Measurements from ENCODE around the gene RBBP7. TPM values are rescaled to one million over a fixed set of nuclear protein-coding genes. Genes with fewer than 3 reads are reported as not detected.

RBBP7 gene
- total and polyA plus RNA-seq, 2 of the 8 experiments (the other 6 are each of a cell fraction or from before 2014, with no cell fraction given), result 107 to 138 TPM

DNA sequence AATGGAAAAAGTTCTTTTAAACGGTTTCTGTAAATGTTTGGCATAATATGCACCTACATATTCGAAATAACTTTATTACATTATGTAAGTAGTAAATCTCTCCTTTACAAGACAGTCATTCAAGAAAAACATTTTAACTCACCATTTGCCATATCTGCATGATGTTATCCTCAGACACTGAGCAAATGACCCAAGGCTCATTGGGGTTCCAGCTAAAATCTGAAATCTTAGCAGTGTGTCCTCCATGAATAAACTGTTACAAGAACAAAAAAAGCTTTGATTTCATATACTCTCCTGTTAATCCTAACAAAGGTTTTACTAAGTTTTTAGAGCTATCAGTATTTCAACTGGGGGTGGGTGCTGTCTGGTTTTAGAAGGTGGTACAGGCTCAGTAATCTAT lies 24.5 kb downstream of the RBBP7 start (continued):
- TF ChIP-seq CHD2 (IDR thresholded peaks at IDR 0.05; ENCODE audit: low read length), result no peak
- TF ChIP-seq MAFK (IDR thresholded peaks at IDR 0.05; ENCODE audit: low read depth, low read length), result no peak
- TF ChIP-seq ZNF274 (IDR thresholded peaks at IDR 0.05; ENCODE audit: borderline replicate concordance, extremely low read depth, low read length), result no peak

Measured in H1 (cell line).